Transverse colon (tissue), 4 donors: ENCODE results near the gene ATP11A. TPM values are rescaled to one million over a fixed set of nuclear protein-coding genes. Genes with fewer than 3 reads are reported as not detected.
"Not testable (repeated sequence)": the region's sequence is repeated elsewhere in the genome, so short reads cannot be mapped to it uniquely, and the experiment has no call there.

Experiments
- DNase-seq: peaks from one replicate; pipeline ENCODE4 v3.0.0-alpha.2; 2019
- H3K27ac ChIP-seq, 4 donors: fragments of 200-600 bp; sonication (generic); 2 replicates each; pipeline ENCODE4 v1.5.1; 2016 to 2018; ENCODE audit warnings: inconsistent platforms in 4 of 4
- H3K27me3 ChIP-seq: fragments of 200-600 bp; sonication (generic); 2 replicates; pipeline ENCODE4 v1.5.1; 2017; ENCODE audit warnings: inconsistent platforms
- H3K36me3 ChIP-seq, 4 donors: fragments of 200-600 bp; sonication (generic); 2 replicates each; pipeline ENCODE4 v1.5.1; 2017 to 2019; ENCODE audit warnings: inconsistent platforms in 4 of 4
- H3K4me1 ChIP-seq, 4 donors: fragments of 200-600 bp; sonication (generic); 2 replicates each; pipeline ENCODE4 v1.5.1; 2017 to 2020; ENCODE audit warnings: inconsistent platforms in 4 of 4
- H3K4me3 ChIP-seq, 4 donors: fragments of 200-600 bp; sonication (generic); 1 replicate in 1 of 4; 2 replicates in 3 of 4; pipeline versions ENCODE4 v1.5.1 to v1.6.1; 2017 to 2019; ENCODE audit warnings: inconsistent platforms in 4 of 4
- H3K9me3 ChIP-seq, 2 donors: fragments of 200-600 bp; sonication (generic); 2 replicates each; pipeline ENCODE4 v1.5.1; 2017 to 2019; ENCODE audit warnings: inconsistent platforms in 2 of 2
- CTCF ChIP-seq, 5 experiments: fragments of 200-600 bp in 3 of 5; fragments of 450-650 bp in 2 of 5; sonication (generic) in 3 of 5; IDR thresholded peaks; 1 replicate in 2 of 5; 2 replicates in 3 of 5; pipeline ENCODE4 v1.5.1; 2016 to 2017; ENCODE audit warnings: antibody characterized with exemption in 5 of 5, inconsistent platforms in 3 of 5, mild to moderate bottlenecking in 2 of 5, moderate library complexity in 1 of 5
- EP300 ChIP-seq: sonication (generic); formaldehyde crosslinking; IDR thresholded peaks from one replicate; pipeline ENCODE4 v1.6.1; 2017; ENCODE audit warnings: antibody characterized with exemption, low read depth
- POLR2A ChIP-seq: fragments of 450-650 bp; IDR thresholded peaks from one replicate; pipeline ENCODE4 v1.6.1; 2016; ENCODE audit warnings: antibody characterized with exemption, mild to moderate bottlenecking, moderate library complexity
- POLR2AphosphoS5 ChIP-seq, 3 donors: sonication (generic); formaldehyde crosslinking; IDR thresholded peaks; one replicate each; pipeline ENCODE4 v1.6.1; 2016; ENCODE audit warnings: antibody characterized with exemption in 3 of 3
- WGBS, 2 donors: methylation state at CpG; one replicate each; pipeline ENCODE4 v1.1.5; 2018; ENCODE audit warnings: low coverage in 1 of 2; 5-methylcytosine and 5-hydroxymethylcytosine counted together
- in situ Hi-C, 4 donors: fragments of 200-750 bp; cut with MboI; loops; one replicate each; pipeline versions ENCODE4 v1.15.0 to v1.15.1; 2017; ENCODE audit warnings: low sequenced_read_pairs in 3 of 4, low pct_ligation_motif_present in 1 of 4, low pct_unique_long_range_greater_than_20kb in 1 of 4
- intact Hi-C: fragments of 100-400 bp; cut with DNase I; formaldehyde crosslinking; loops from one replicate; pipeline ENCODE4 v1.15.1; 2023; ENCODE audit warnings: low total_unique reads
- total RNA-seq, 4 donors: library from RNA; depleted of rRNA; stranded (reverse); fragments of >200 nt; gene quantifications; one replicate each; pipeline ENCODE4 v1.1.0, GENCODE V29; 2016

Gene ATP11A
- total RNA-seq, 4 donors from 2014 or later, result 10.2 to 17.5 (median 13.3) TPM

- intact Hi-C loops, result no loop called here
- 84 to 87% methylated on average over 13 to 32 of the region's 32 CpGs for WGBS, 2 donors
- Histone ChIP-seq H3K9me3 (no peaks in the 10 kb centered on the region), H3K4me1 (no peaks in the 10 kb centered on the region), H3K36me3 (peaks cover 0 to 9% (median 4%) of the 10 kb centered on the region in 4 donors), H3K27ac (no peak overlapping the region), H3K4me3 (no peak overlapping the region), H3K27me3 (no peaks in the 10 kb centered on the region)
- TF ChIP-seq EP300, result no peak
- no peak for TF ChIP-seq POLR2A
- TF ChIP-seq CTCF (IDR thresholded peaks at IDR 0.05), result no peak
- no peak for TF ChIP-seq POLR2AphosphoS5 (IDR thresholded peaks at IDR 0.05)
- in situ Hi-C loops, result loop anchor here (25.0 kb wide), 1 partner anchor 225 kb away; no protein-coding TSS in a partner anchor
- DNase-seq, result no peak
These were observed 172.2 kb downstream of the ATP11A start for GRCh38 chr13:112861876-112862615.

- 96% methylated on average over 13 of the region's 17 CpGs; no CpG with 5 or more reads in 1 of the 2 donors for WGBS, 2 donors
- in situ Hi-C loops, result loop anchor here (25.0 kb wide), 1 partner anchor 226 kb away; no protein-coding TSS in a partner anchor
- H3K27me3 ChIP-seq, intact Hi-C loops, H3K27ac ChIP-seq, H3K4me3 ChIP-seq, H3K36me3 ChIP-seq, H3K9me3 ChIP-seq, DNase-seq, H3K4me1 ChIP-seq: not testable (repeated sequence)
These were observed 173.5 kb downstream of the ATP11A start for GRCh38 chr13:112863356-112863755.

- H3K36me3 ChIP-seq, H3K4me1 ChIP-seq, H3K27ac ChIP-seq, H3K9me3 ChIP-seq, DNase-seq, intact Hi-C loops, H3K4me3 ChIP-seq, H3K27me3 ChIP-seq: not testable (repeated sequence)
- in situ Hi-C loops, result loop anchor here (25.0 kb wide), 1 partner anchor 228 kb away; no protein-coding TSS in a partner anchor
- 87% methylated on average over 14 of the region's 14 CpGs; no CpG with 5 or more reads in 1 of the 2 donors for WGBS, 2 donors
These were observed 175.6 kb downstream of the ATP11A start for GRCh38 chr13:112865478-112865877.

- no peak overlapping the region for H3K27ac ChIP-seq
- H3K9me3 ChIP-seq, result no peaks in the 10 kb centered on the region
- in situ Hi-C loops (loop anchor here (25.0 kb wide), 1 partner anchor 230 kb away; no protein-coding TSS in a partner anchor), intact Hi-C loops (no loop called here)
- no peaks in the 10 kb centered on the region for H3K27me3 ChIP-seq
- 94% methylated on average over 18 of the region's 18 CpGs; no CpG with 5 or more reads in 1 of the 2 donors for WGBS, 2 donors
- no peak for DNase-seq
- H3K36me3 ChIP-seq, result no peaks in the 10 kb centered on the region
- no peak for TF ChIP-seq CTCF (IDR thresholded peaks at IDR 0.05)
- TF ChIP-seq EP300, result no peak
- TF ChIP-seq POLR2AphosphoS5 (IDR thresholded peaks at IDR 0.05), result no peak
- no peak for TF ChIP-seq POLR2A
- no peak overlapping the region for H3K4me3 ChIP-seq
- H3K4me1 ChIP-seq, result no peaks in the 10 kb centered on the region
These were observed 177.5 kb downstream of the ATP11A start for GRCh38 chr13:112867301-112867711.

GRCh38 chr13:112868308-112868707 lies 178.5 kb downstream of the ATP11A start:
- Histone ChIP-seq H3K9me3 (no peaks in the 10 kb centered on the region), H3K4me1 (peaks cover 0 to under 1% (median 0%) of the 10 kb centered on the region in 4 donors), H3K4me3 (no peak overlapping the region), H3K27ac (no peak overlapping the region), H3K27me3 (no peaks in the 10 kb centered on the region), H3K36me3 (no peaks in the 10 kb centered on the region)
- in situ Hi-C loops, result loop anchor here (25.0 kb wide), 1 partner anchor 231 kb away; no protein-coding TSS in a partner anchor
- DNase-seq, result no peak
- intact Hi-C loops, result no loop called here
- TF ChIP-seq EP300 (no peak), POLR2AphosphoS5 (IDR thresholded peaks at IDR 0.05) (no peak), CTCF (IDR thresholded peaks at IDR 0.05) (no peak), POLR2A (no peak)
- 82 to 96% methylated on average over 2 to 5 of the region's 5 CpGs for WGBS, 2 donors
